Stimulated activated naive B cell treated with anti-CD40 and anti-IgM and Interleukin-4, amounts not matched to agents 10 μg/mL and 1 μg/mL and 100 μg/mL, for 72 hours (primary cell): ENCODE data around the gene MGAT4C.

ENCODE experiments used
- ATAC-seq, 2 donors: fragments of 150-1000 bp; cut with Tn5 transposase; replicated peaks; 2 replicates each; pipeline ENCODE4 v1.10.0; 2021; ENCODE audit warnings: moderate library complexity in 1 of 2
- DNase-seq: peaks from one replicate; pipeline ENCODE4 v3.0.0; 2021
- H3K27ac Mint-ChIP-seq: one replicate; pipeline ENCODE4 v1.8.0; 2022; ENCODE audit warnings: mild to moderate bottlenecking, mixed read lengths
- H3K27me3 Mint-ChIP-seq, 2 donors: one replicate each; pipeline ENCODE4 v1.8.0; 2022; ENCODE audit warnings: mixed read lengths in 2 of 2
- H3K36me3 Mint-ChIP-seq, 2 donors: one replicate each; pipeline ENCODE4 v1.8.0; 2022; ENCODE audit warnings: mixed read lengths in 2 of 2, mild to moderate bottlenecking in 1 of 2
- H3K4me1 Mint-ChIP-seq, 2 donors: one replicate each; pipeline ENCODE4 v1.8.0; 2022; ENCODE audit warnings: mixed read lengths in 2 of 2, mild to moderate bottlenecking in 1 of 2
- H3K4me3 Mint-ChIP-seq, 2 donors: one replicate each; pipeline ENCODE4 v1.8.0; 2022; ENCODE audit warnings: mild to moderate bottlenecking in 2 of 2, mixed read lengths in 2 of 2, moderate library complexity in 1 of 2
- H3K9me3 Mint-ChIP-seq, 2 donors: one replicate each; pipeline ENCODE4 v1.8.0; 2022; ENCODE audit warnings: mixed read lengths in 2 of 2, mild to moderate bottlenecking in 1 of 2

Gene MGAT4C

DNA sequence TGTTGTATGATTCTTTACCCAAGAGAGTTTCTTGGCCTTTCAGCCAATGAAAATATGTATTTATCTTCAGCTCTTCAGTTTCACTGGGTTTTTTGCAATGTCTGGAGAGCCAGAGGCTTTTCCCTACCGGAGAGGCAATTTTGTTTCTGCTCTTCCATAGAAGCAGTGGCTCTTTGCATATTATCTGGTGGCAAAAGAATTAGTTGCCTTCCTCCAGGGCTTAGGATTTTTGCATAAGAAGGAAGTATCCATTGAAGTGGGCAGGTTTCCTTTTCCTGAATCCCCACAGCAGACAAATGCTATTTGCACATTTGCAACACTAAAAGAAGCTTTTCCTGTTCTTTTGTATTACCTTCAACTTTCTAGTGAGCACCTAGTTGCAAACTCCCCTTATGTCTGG is 306.9 kb downstream of the MGAT4C start:
- H3K4me3 Mint-ChIP-seq, result no peak overlapping the region
- ATAC-seq, result no peak
- H3K9me3 Mint-ChIP-seq, result peaks cover 4 to 5% of the 10 kb centered on the region in 2 donors

DNA sequence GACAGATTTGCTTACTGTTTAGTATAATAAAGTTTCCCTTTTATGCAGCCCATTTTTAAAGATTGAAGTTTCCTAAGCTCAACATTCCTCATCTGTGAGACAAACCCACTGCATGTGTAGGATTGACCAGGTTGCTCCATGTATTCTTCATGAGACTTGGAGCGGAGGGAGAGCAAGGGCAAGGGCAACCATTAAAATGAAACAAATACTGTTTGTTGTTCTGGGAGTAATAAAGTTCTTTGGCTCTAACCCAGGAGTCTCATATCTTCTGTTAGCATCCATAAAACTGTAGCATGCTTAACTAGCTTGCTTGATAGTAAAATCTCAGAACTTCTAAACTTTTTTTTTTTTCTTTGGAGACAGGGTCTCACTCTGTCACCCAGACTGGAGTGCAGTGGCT is 307.9 kb downstream of the MGAT4C start:
- Mint-ChIP-seq H3K36me3 (no peaks in the 10 kb centered on the region), H3K9me3 (peaks cover 4 to 5% of the 10 kb centered on the region in 2 donors), H3K27ac (no peak overlapping the region), H3K27me3 (no peaks in the 10 kb centered on the region), H3K4me1 (no peaks in the 10 kb centered on the region), H3K4me3 (no peak overlapping the region)
- DNase-seq, result no peak
- ATAC-seq, result no peak

More for the DNA sequence above, 306.9 kb downstream of the MGAT4C start:
- Mint-ChIP-seq H3K4me1 (no peaks in the 10 kb centered on the region), H3K27me3 (no peaks in the 10 kb centered on the region), H3K27ac (no peak overlapping the region), H3K36me3 (no peaks in the 10 kb centered on the region)
- no peak for DNase-seq

DNA sequence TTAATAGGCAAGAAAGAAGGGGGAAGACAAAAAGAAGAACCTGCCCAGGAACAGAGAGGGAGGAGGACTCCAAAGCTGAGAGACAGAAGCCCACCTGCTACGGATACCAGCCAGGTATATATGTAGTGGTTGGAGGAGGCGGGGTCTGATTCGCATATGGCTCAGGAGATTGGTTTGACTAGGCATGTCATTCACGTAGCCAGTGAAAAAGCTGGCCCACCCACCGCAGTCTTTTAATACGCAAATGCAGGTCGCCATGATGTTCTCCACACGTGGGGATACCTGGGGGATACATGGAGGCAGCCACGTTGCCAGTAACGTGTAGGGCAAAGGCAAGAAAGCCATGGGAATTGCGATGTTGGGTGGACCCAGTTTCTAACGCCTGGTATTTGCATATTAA is 308.9 kb downstream of the MGAT4C start:
- H3K9me3 Mint-ChIP-seq, result peaks cover 4 to 5% of the 10 kb centered on the region in 2 donors
- DNase-seq, result no peak
- H3K4me3 Mint-ChIP-seq, result no peak overlapping the region
- no peak for ATAC-seq
- H3K36me3 Mint-ChIP-seq, result no peaks in the 10 kb centered on the region
- no peaks in the 10 kb centered on the region for H3K27me3 Mint-ChIP-seq
- no peak overlapping the region for H3K27ac Mint-ChIP-seq
- no peaks in the 10 kb centered on the region for H3K4me1 Mint-ChIP-seq

DNA sequence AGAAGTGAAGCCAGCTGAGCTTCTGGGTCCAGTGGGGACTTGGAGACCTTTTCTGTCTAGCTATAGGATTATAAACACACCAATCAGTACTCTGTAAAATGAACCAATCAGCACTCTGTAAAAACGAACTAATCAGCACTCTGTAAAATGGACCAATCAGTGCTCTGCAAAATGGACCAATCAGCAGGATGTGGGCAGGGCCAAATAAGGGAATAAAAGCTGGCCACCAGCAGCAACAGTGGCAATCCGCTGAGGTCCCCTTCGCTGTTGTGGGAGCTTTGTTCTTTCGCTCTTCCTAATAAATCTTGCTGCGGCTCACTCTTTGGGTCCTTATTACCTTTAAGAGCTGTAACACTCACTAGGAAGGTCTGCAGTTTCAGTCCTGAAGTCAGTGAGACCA is 309.8 kb downstream of the MGAT4C start:
- peaks cover 4 to 5% of the 10 kb centered on the region in 2 donors for H3K9me3 Mint-ChIP-seq
- H3K27ac Mint-ChIP-seq, result no peak overlapping the region
- DNase-seq (no peak), ATAC-seq (no peak)
- no peaks in the 10 kb centered on the region for H3K4me1 Mint-ChIP-seq
- H3K4me3 Mint-ChIP-seq, result no peak overlapping the region
- H3K36me3 Mint-ChIP-seq, result no peaks in the 10 kb centered on the region
- H3K27me3 Mint-ChIP-seq, result no peaks in the 10 kb centered on the region

DNA sequence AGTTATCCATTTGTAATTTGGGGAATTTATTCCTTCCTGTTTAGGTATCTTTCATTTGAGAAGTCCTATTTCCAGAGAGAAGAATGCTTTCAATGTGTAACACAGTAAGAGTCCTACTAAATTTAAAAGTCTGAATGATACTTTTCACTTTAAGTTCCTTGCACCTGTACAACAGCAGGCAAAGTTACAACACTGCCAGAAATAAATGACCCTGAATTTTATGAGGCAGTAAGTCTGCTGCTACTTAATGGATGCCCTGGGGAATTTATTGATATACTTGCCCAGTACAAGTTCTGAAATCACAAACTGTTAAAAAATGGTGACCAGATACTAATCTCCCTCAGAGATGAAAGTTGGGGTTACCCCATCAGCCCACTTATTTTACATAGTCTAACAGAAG is 329.0 kb downstream of the MGAT4C start:
- Mint-ChIP-seq H3K4me1 (no peaks in the 10 kb centered on the region), H3K27me3 (no peaks in the 10 kb centered on the region), H3K27ac (no peak overlapping the region), H3K4me3 (no peak overlapping the region), H3K36me3 (no peaks in the 10 kb centered on the region), H3K9me3 (peaks cover 0 to 3% of the 10 kb centered on the region in 2 donors)
- DNase-seq, result no peak
- ATAC-seq, result no peak

DNA sequence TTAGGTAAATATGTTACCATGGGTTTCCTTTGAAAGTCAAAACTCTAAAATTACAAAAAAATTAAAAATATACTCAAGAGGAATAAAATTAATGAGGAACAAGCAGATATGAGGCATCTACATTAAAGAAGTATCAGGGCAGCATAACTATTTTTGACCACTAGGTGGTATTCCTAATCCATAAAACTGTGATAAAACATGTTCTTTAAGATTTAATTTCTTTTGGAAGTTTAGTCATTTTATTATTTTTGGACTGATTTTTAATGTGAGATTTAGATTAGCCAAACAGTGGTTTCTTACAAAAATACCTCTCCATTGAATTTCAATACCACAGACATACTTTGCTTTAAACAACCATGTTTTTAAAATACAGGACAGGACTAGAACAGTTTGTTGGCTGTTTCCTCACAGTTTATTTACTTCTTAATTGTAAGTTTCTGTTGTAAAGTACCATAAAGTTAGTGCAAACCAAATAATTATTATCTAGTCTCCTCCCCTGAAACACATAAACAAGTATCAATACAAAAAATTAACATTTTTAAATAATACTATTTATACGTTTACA is 332.3 kb downstream of the MGAT4C start:
- H3K36me3 Mint-ChIP-seq, result no peaks in the 10 kb centered on the region
- no peak overlapping the region for H3K27ac Mint-ChIP-seq
- H3K9me3 Mint-ChIP-seq, result peaks cover 0 to 3% of the 10 kb centered on the region in 2 donors
- no peaks in the 10 kb centered on the region for H3K4me1 Mint-ChIP-seq
- no peaks in the 10 kb centered on the region for H3K27me3 Mint-ChIP-seq
- no peak overlapping the region for H3K4me3 Mint-ChIP-seq
- DNase-seq (no peak), ATAC-seq (no peak)

DNA sequence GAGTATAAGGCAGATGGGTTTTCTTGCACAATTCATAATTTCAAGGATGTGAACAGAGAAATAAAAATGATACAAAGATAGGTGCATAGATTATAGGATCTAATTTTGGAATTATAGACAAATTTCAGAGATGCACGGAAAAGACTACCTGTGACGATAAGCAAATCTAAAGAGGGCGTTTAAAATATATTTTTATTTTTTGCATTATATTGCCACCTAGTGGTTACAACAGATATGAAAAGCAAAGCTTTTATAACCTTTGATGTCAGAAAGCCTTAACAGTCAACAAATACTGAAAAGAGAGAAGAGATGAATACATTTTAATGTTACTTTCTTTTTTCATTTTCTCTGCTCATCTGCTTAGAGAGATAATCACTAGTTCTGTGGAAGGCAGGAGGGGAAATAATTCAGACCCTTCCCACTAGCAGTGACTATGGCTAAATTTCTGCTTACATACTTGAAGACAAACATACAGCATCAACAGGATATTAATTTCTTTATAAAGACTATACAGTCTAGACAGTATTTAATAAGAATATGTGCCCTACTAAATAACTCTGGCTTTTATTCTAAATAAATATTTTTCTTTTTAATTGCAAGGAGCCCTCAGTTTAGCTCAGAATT is 335.8 kb downstream of the MGAT4C start:
- Mint-ChIP-seq H3K4me1 (no peaks in the 10 kb centered on the region), H3K9me3 (peaks cover 0 to 2% of the 10 kb centered on the region in 2 donors), H3K36me3 (no peaks in the 10 kb centered on the region), H3K27me3 (no peaks in the 10 kb centered on the region), H3K4me3 (no peak overlapping the region), H3K27ac (no peak overlapping the region)
- ATAC-seq (peak; percentile 42 to 50), DNase-seq (no peak)
